HL-60 (cell line): ENCODE results near the gene CFAP57.

Source experiments
- DNase-seq, 2 experiments: peaks; one replicate each; pipeline ENCODE4 v3.0.0-alpha.2; 2010 to 2020; ENCODE audit warnings: low read depth in 1 of 2, low spot score in 1 of 2
- H3K27ac ChIP-seq: fragments of 250-450 bp; sonication (Bioruptor Pico); replicated peaks from 2 replicates; pipeline ENCODE4 v1.5.1; 2020; ENCODE audit warnings: mild to moderate bottlenecking, moderate library complexity
- H3K27me3 ChIP-seq: fragments of 250-450 bp; sonication (Bioruptor Pico); 2 replicates; pipeline ENCODE4 v1.5.1; 2021; ENCODE audit warnings: mild to moderate bottlenecking, moderate library complexity; ENCODE audit not compliant: insufficient read depth, poor library complexity, severe bottlenecking
- H3K4me3 ChIP-seq: replicated peaks from 2 replicates; pipeline ENCODE4 v1.5.1; 2011; ENCODE audit warnings: mild to moderate bottlenecking, control low read depth, low read length; ENCODE audit not compliant: insufficient read depth
- GABPA ChIP-seq: IDR thresholded peaks from 2 replicates; pipeline ENCODE4 v1.6.1; 2012; ENCODE audit warnings: low read depth
- POLR2AphosphoS5 ChIP-seq: IDR thresholded peaks from 2 replicates; pipeline ENCODE4 v1.6.1; 2012; ENCODE audit warnings: low read depth
- SPI1 ChIP-seq: IDR thresholded peaks from 2 replicates; pipeline ENCODE4 v1.6.1; 2012; ENCODE audit warnings: low read depth, mild to moderate bottlenecking, borderline replicate concordance
- TF ChIP-seq, protein P1 (sequence below): IDR thresholded peaks from 2 replicates; pipeline ENCODE4 v1.6.1; 2012; ENCODE audit warnings: low read depth; ENCODE audit not compliant: insufficient replicate concordance
- TF ChIP-seq, protein P2 (sequence below): IDR thresholded peaks from one replicate; pipeline ENCODE4 v1.5.1; 2011; ENCODE audit warnings: low read length, control low read depth, inconsistent platforms; ENCODE audit not compliant: insufficient read depth

The CFAP57 gene

DNA sequence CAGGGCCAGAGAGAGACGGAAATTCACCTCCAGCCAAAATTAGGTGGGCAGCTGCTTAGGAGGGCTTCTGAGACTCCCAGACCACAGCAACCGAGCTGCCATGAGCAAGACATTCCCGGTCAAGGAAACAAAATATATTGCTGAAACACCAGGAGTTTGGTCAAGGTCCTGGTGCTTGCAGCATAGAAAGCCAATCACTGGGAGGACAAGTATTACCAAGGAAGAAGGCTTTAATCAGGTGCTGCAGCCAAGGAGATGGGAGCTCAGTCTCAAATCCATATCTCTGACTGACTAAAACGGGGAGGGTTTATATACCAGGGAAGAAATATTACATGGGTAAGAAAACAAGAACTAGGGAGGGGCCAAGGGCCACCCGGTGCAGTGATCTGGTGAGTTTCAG, 78.9 kb downstream of the CFAP57 start:
- Histone ChIP-seq H3K27me3 (no peaks in the 10 kb centered on the region), H3K27ac (no peak overlapping the region), H3K4me3 (no peak overlapping the region)
- DNase-seq = no peak
- TF ChIP-seq, protein P1, sequence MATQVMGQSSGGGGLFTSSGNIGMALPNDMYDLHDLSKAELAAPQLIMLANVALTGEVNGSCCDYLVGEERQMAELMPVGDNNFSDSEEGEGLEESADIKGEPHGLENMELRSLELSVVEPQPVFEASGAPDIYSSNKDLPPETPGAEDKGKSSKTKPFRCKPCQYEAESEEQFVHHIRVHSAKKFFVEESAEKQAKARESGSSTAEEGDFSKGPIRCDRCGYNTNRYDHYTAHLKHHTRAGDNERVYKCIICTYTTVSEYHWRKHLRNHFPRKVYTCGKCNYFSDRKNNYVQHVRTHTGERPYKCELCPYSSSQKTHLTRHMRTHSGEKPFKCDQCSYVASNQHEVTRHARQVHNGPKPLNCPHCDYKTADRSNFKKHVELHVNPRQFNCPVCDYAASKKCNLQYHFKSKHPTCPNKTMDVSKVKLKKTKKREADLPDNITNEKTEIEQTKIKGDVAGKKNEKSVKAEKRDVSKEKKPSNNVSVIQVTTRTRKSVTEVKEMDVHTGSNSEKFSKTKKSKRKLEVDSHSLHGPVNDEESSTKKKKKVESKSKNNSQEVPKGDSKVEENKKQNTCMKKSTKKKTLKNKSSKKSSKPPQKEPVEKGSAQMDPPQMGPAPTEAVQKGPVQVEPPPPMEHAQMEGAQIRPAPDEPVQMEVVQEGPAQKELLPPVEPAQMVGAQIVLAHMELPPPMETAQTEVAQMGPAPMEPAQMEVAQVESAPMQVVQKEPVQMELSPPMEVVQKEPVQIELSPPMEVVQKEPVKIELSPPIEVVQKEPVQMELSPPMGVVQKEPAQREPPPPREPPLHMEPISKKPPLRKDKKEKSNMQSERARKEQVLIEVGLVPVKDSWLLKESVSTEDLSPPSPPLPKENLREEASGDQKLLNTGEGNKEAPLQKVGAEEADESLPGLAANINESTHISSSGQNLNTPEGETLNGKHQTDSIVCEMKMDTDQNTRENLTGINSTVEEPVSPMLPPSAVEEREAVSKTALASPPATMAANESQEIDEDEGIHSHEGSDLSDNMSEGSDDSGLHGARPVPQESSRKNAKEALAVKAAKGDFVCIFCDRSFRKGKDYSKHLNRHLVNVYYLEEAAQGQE = no peak
- no peak for TF ChIP-seq POLR2AphosphoS5
- TF ChIP-seq SPI1 = no peak
- no peak for TF ChIP-seq GABPA
- TF ChIP-seq, protein P2, sequence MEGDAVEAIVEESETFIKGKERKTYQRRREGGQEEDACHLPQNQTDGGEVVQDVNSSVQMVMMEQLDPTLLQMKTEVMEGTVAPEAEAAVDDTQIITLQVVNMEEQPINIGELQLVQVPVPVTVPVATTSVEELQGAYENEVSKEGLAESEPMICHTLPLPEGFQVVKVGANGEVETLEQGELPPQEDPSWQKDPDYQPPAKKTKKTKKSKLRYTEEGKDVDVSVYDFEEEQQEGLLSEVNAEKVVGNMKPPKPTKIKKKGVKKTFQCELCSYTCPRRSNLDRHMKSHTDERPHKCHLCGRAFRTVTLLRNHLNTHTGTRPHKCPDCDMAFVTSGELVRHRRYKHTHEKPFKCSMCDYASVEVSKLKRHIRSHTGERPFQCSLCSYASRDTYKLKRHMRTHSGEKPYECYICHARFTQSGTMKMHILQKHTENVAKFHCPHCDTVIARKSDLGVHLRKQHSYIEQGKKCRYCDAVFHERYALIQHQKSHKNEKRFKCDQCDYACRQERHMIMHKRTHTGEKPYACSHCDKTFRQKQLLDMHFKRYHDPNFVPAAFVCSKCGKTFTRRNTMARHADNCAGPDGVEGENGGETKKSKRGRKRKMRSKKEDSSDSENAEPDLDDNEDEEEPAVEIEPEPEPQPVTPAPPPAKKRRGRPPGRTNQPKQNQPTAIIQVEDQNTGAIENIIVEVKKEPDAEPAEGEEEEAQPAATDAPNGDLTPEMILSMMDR = no peak

DNA sequence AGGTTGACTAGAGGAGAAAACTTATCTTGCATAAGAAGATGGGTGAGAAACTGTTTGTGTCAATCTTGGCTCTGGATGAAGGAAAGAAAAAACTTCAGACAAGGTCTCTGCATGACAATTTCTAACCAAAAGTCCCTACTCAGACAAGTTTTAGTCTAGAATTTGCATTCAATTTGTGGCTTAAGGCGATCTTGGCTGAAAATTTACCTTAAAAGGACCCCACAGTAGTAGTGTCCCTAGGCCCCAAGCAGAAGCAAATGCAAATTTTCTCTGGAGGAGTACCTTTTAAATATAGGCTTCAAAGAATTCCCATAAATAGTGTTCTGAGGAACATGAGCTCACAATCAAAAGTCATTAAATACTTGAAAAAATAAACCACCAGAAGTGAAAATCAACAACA, 80.1 kb downstream of the CFAP57 start:
- Histone ChIP-seq H3K4me3 (no peak overlapping the region), H3K27ac (no peak overlapping the region), H3K27me3 (no peaks in the 10 kb centered on the region)
- TF ChIP-seq, protein P1 = no peak
- TF ChIP-seq POLR2AphosphoS5 (no peak), GABPA (no peak), SPI1 (no peak)
- TF ChIP-seq, protein P2 = no peak
- DNase-seq = no peak

DNA sequence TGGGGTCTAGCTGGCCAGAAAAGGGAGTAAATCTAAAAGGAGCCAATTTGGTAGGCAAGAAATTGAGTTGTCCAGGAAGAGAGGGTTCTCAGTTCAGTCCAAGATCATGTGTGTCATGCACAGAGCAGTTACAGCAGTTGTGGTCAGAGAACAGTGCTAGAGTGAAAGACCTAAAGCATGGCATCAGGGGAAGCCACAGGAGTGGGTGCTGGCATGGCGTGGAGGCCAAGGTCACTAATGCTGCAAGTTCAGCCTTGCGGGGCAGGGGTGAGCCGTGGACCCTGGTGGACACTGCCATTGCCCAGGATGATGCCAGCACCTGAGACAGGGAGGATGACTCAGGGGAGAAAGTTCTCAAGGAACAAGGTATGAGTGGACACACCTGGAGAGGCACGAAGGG, 81.0 kb downstream of the CFAP57 start:
- no peak for TF ChIP-seq SPI1
- TF ChIP-seq, protein P1 = no peak
- TF ChIP-seq GABPA = no peak
- TF ChIP-seq, protein P2 = no peak
- no peak for TF ChIP-seq POLR2AphosphoS5
- Histone ChIP-seq H3K27me3 (no peaks in the 10 kb centered on the region), H3K4me3 (no peak overlapping the region), H3K27ac (no peak overlapping the region)
- DNase-seq = no peak
